Activated CD8-positive, alpha-beta T cell treated with anti-CD3 and anti-CD28 coated beads for 36 hours (primary cell): ENCODE data around the gene STIM1. TPM values are rescaled to one million over a fixed set of nuclear protein-coding genes. Genes with fewer than 3 reads are reported as not detected.

Experiments used
- ATAC-seq: fragments of 200-7000 bp; cut with Tn5 transposase; one replicate; pipeline ENCODE4 v1.10.0; 2021; ENCODE audit warnings: mild to moderate bottlenecking, moderate library complexity
- CTCF ChIA-PET: fragments of 350-600 bp; sonication (Branson Sonifier 250); formaldehyde crosslinking; loops from one replicate; lab custom pipeline; 2021; ENCODE audit warnings: antibody characterized with exemption; lab: Charles Lee
- POLR2A ChIA-PET: fragments of 350-600 bp; sonication (Branson Sonifier 250); formaldehyde crosslinking; loops from one replicate; lab custom pipeline; 2021; ENCODE audit warnings: antibody characterized with exemption; lab: Charles Lee
- DNase-seq: peaks from one replicate; pipeline ENCODE4 v3.0.0-alpha.2; 2020
- H3K27ac Mint-ChIP-seq: one replicate; pipeline ENCODE4 v1.8.0; 2021; ENCODE audit warnings: mild to moderate bottlenecking, mixed read lengths
- H3K27me3 Mint-ChIP-seq: one replicate; pipeline ENCODE4 v1.8.0; 2021; ENCODE audit warnings: mixed read lengths
- H3K36me3 Mint-ChIP-seq: one replicate; pipeline ENCODE4 v1.8.0; 2021; ENCODE audit warnings: low read depth, mixed read lengths
- H3K4me1 Mint-ChIP-seq: one replicate; pipeline ENCODE4 v1.8.0; 2021; ENCODE audit warnings: low read depth, mixed read lengths
- H3K4me3 Mint-ChIP-seq: one replicate; pipeline ENCODE4 v1.8.0; 2021; ENCODE audit warnings: mild to moderate bottlenecking, moderate library complexity, mixed read lengths
- H3K9me3 Mint-ChIP-seq: one replicate; pipeline ENCODE4 v1.8.0; 2021; ENCODE audit warnings: mixed read lengths
- CTCF ChIP-seq: fragments of 200-600 bp; IDR thresholded peaks from one replicate; pipeline ENCODE4 v1.8.0; 2022; ENCODE audit warnings: antibody characterized with exemption, mild to moderate bottlenecking
- intact Hi-C: fragments of 100-400 bp; cut with micrococcal nuclease; formaldehyde crosslinking; loops from one replicate; pipeline ENCODE4 v1.10.0; 2022
- total RNA-seq, 2 experiments: library from RNA; stranded (reverse); gene quantifications; one replicate each; pipeline ENCODE4 v1.2.3, GENCODE V29; 2021

STIM1 gene
- total RNA-seq, 2 experiments from 2014 or later, result 60.8 to 61.4 TPM

DNA sequence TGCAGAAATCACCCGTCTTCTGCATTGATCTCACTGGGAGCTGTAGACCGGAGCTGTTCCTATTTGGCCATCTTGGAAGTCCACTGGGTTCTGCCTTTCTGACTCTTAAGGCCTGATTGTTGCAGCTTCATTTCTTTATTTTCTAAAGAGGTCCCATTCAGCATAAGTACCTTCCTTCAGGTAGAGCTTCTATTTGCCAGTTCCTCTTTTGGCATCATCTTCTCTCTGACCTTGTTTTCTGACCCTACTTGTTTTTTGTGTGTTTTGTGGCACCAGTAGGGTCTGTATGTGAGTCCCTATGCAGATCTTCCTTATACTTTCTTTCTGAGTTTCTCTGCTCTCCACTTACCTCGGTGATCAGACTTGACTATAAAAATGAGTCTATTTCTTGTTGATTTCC lies 161.7 kb downstream of the STIM1 start:
- DNase-seq (no peak), ATAC-seq (no peak)
- H3K36me3 Mint-ChIP-seq, result peaks cover 12% of the 10 kb centered on the region
- POLR2A ChIA-PET, result no interaction called here
- no peaks in the 10 kb centered on the region for H3K27me3 Mint-ChIP-seq
- H3K4me3 Mint-ChIP-seq, result no peak overlapping the region
- CTCF ChIA-PET, result interaction anchor here (0.8 to 3.6 kb wide), 5 partner anchors 9 to 168 kb away, joined by 3 to 15 read pairs (median 3); no protein-coding TSS in a partner anchor
- H3K4me1 Mint-ChIP-seq, result peaks cover 61% of the 10 kb centered on the region
- intact Hi-C loops, result no loop called here
- TF ChIP-seq CTCF, result no peak
- no peak overlapping the region for H3K27ac Mint-ChIP-seq
- H3K9me3 Mint-ChIP-seq, result peaks cover 3% of the 10 kb centered on the region

DNA sequence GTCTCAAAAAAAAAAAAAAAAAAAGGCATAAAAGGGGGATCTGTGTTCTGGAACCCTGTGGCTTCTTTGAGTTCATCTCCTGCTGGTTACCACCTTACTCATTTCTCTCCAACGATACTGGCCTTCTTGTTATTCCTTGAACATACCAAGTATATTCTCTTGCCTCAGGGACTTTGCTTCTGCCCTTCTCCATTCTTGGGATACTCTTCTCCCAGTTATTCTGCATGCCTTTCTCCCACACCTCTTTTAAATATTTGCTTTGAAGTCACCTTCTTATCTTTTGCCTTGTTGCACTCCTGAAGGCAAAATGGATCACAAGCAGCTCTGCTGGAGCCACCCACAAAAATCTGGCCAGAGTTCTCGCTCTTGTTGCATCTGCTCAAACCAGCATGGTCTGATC lies 163.2 kb downstream of the STIM1 start:
- POLR2A ChIA-PET, result no interaction called here
- Mint-ChIP-seq H3K4me3 (no peak overlapping the region), H3K4me1 (peaks cover 52% of the 10 kb centered on the region), H3K36me3 (peaks cover 18% of the 10 kb centered on the region), H3K27me3 (no peaks in the 10 kb centered on the region), H3K27ac (no peak overlapping the region), H3K9me3 (peaks cover 3% of the 10 kb centered on the region)
- no peak for TF ChIP-seq CTCF
- DNase-seq (no peak), ATAC-seq (no peak)
- CTCF ChIA-PET, result interaction anchor here (1.3 to 3.6 kb wide), 2 partner anchors 54 to 170 kb away, joined by 3 to 15 read pairs; no protein-coding TSS in a partner anchor
- intact Hi-C loops, result no loop called here

DNA sequence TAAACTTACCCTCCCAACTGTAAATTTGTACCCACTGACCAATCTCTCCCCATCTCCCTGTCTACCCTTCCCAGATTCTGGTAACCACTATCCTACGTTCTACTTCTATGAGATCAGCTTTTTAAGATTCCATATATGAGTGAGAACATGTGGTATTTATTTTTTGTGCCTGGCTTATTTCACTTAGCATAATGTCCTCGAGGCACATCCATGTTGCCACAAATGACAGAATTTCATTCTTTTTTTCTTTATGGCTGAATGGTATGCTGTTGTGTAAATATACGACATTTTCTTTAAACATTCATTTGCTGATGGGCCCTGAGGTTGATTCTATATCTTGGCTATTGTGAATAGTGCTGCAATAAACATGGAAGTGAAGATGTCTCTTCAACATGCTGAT lies 164.4 kb downstream of the STIM1 start:
- Mint-ChIP-seq H3K9me3 (no peaks in the 10 kb centered on the region), H3K36me3 (peaks cover 27% of the 10 kb centered on the region), H3K4me1 (peaks cover 42% of the 10 kb centered on the region), H3K4me3 (no peak overlapping the region), H3K27ac (peak overlapping the region; percentile 36), H3K27me3 (no peaks in the 10 kb centered on the region)
- ChIA-PET CTCF (interaction anchor here (1.3 kb wide), 1 partner anchor 171 kb away, joined by 3 read pairs; no protein-coding TSS in a partner anchor), POLR2A (no interaction called here)
- no peak for ATAC-seq
- DNase-seq, result no peak
- intact Hi-C loops, result no loop called here
- TF ChIP-seq CTCF, result no peak

GRCh38 chr11:4022669-4023068 lies 167.2 kb downstream of the STIM1 start:
- ChIA-PET POLR2A (no interaction called here), CTCF (interaction anchor here (3.2 kb wide), 1 partner anchor 50 kb away, joined by 21 read pairs; no protein-coding TSS in a partner anchor)
- no peak for TF ChIP-seq CTCF
- Mint-ChIP-seq H3K27ac (no peak overlapping the region), H3K27me3 (no peaks in the 10 kb centered on the region), H3K4me1 (peaks cover 23% of the 10 kb centered on the region), H3K4me3 (no peak overlapping the region), H3K9me3 (peaks cover 8% of the 10 kb centered on the region), H3K36me3 (peaks cover 49% of the 10 kb centered on the region)
- ATAC-seq, result no peak
- intact Hi-C loops, result no loop called here
- DNase-seq, result no peak

GRCh38 chr11:4025248-4025966 lies 169.9 kb downstream of the STIM1 start:
- no peaks in the 10 kb centered on the region for H3K27me3 Mint-ChIP-seq
- H3K27ac Mint-ChIP-seq, result peak overlapping the region; percentile 18
- ChIA-PET POLR2A (interaction anchor here (0.5 to 0.9 kb wide), 2 partner anchors 33 to 1039 kb away, joined by 3 read pairs; no protein-coding TSS in a partner anchor), CTCF (interaction anchor here (1.0 to 3.2 kb wide), 6 partner anchors 8 to 176 kb away, joined by 3 to 21 read pairs (median 8); no protein-coding TSS in a partner anchor)
- ATAC-seq, result no peak
- H3K9me3 Mint-ChIP-seq, result peaks cover 8% of the 10 kb centered on the region
- DNase-seq, result no peak
- no peak overlapping the region for H3K4me3 Mint-ChIP-seq
- TF ChIP-seq CTCF, result no peak
- peaks cover 54% of the 10 kb centered on the region for H3K36me3 Mint-ChIP-seq
- H3K4me1 Mint-ChIP-seq, result peaks cover 10% of the 10 kb centered on the region
- intact Hi-C loops, result no loop called here
